Karpas-422 (cell line): ENCODE measurements around the gene ACD. TPM values are rescaled to one million over a fixed set of nuclear protein-coding genes. Genes with fewer than 3 reads are reported as not detected.

Experiments
- DNase-seq: peaks from one replicate; pipeline ENCODE4 v3.0.0-alpha.2; 2015
- H2AFZ ChIP-seq: fragments of 200-600 bp; sonication (generic); 2 replicates; pipeline ENCODE4 v1.6.1; 2014; ENCODE audit warnings: antibody characterized with exemption, low read length, mixed read lengths
- H3K27ac ChIP-seq: fragments of 200-600 bp; sonication (generic); 2 replicates; pipeline ENCODE4 v1.5.1; 2014; ENCODE audit warnings: mild to moderate bottlenecking, low read length, moderate library complexity
- H3K27me3 ChIP-seq: fragments of 200-600 bp; sonication (generic); 2 replicates; pipeline ENCODE4 v1.6.1; 2014; ENCODE audit warnings: low read length, mixed read lengths
- H3K36me3 ChIP-seq: fragments of 200-600 bp; sonication (generic); 2 replicates; pipeline ENCODE4 v1.6.1; 2014; ENCODE audit warnings: low read length, mixed read lengths; ENCODE audit not compliant: insufficient read depth
- H3K4me1 ChIP-seq: fragments of 200-600 bp; sonication (generic); 2 replicates; pipeline ENCODE4 v1.6.1; 2014; ENCODE audit warnings: mild to moderate bottlenecking, low read length, mixed read lengths
- H3K4me2 ChIP-seq: fragments of 200-600 bp; sonication (generic); 2 replicates; pipeline ENCODE4 v1.6.1; 2014; ENCODE audit warnings: low read length, low read depth, mild to moderate bottlenecking; ENCODE audit not compliant: poor library complexity, severe bottlenecking
- H3K4me3 ChIP-seq: fragments of 200-600 bp; sonication (generic); 2 replicates; pipeline ENCODE4 v1.5.1; 2014; ENCODE audit warnings: mild to moderate bottlenecking, antibody characterized with exemption, low read length, mixed read lengths
- H3K79me2 ChIP-seq: fragments of 200-600 bp; sonication (generic); 2 replicates; pipeline ENCODE4 v1.6.1; 2014; ENCODE audit warnings: mild to moderate bottlenecking, low read length, mixed read lengths
- H3K9ac ChIP-seq: fragments of 200-600 bp; sonication (generic); 2 replicates; pipeline ENCODE4 v1.6.0; 2014; ENCODE audit warnings: low read length
- H3K9me2 ChIP-seq: fragments of 200-600 bp; sonication (generic), shearing (Covaris generic); replicated peaks from 2 replicates; pipeline ENCODE4 v1.6.0; 2014; ENCODE audit warnings: mild to moderate bottlenecking, low read length, moderate library complexity; ENCODE audit not compliant: insufficient read depth
- H3K9me3 ChIP-seq: fragments of 300-700, 200-600 bp; sonication (generic); 2 replicates; pipeline ENCODE4 v1.6.1; 2014; ENCODE audit warnings: low read length, mixed read lengths
- H4K20me1 ChIP-seq: fragments of 200-600 bp; sonication (generic); 2 replicates; pipeline ENCODE4 v1.6.1; 2014; ENCODE audit warnings: mild to moderate bottlenecking, antibody characterized with exemption, low read length, low read depth; ENCODE audit not compliant: insufficient read depth
- total RNA-seq: library from RNA; depleted of rRNA; stranded (reverse); fragments of >200 nt; shearing (Covaris generic); gene quantifications from 2 replicates; pipeline ENCODE4 v1.2.3, GENCODE V29; 2014; ENCODE audit warnings: low replicate concordance; rRNA removed

The ACD gene
- 19.1 and 50.4 TPM in 2 replicates for total RNA-seq

DNA sequence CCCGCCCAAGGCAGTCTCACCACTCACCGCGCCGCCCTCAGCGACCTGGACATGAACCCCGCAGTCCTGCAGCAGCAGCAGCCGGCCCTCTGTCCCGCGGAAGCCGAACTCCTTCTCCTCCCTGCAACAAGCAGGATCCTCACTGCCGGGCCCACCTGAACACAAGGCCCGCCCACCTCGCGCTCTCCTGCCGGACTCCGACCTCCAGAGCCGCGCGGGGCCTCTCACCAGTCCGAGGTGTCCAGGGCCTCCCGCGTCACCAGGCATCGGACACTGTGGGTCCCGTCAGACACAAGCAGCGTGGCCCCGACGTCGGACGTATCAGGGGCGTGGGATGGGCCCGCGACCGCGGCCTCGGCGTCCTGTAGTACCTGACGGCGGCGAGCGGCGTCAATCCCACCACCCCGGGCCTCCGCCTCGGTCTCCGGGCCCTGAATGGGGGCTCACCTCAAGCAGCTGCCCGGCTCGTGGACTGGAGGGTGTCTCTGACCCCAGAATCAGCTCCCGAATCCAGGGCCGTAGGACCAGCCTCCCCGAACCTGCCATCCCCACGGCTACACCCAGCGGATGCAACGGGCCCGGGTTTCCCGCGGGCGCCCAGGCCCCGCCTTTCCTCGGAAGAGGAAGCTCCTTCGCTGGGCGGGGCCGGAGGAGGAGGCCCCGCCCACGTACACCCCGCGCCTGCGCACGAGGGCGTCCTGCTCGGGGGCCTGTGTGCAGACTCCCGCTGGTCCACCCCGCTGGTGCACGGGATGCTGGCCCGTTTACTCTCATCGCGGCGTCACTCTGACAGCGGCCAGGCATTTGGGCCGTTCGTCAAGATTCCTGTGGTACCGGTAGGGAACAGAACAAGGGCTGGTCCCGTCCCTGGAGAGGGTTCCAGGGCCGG lies at the start of gene ACD:
Gene ACD (minus strand): TSS at position 586 of the 889 bp plus-strand sequence. CDS start 40 bp downstream, at position 546.
- Histone ChIP-seq H3K4me1 (peaks cover 19% of the 10 kb centered on the region), H2AFZ (peak within 1 kb of the TSS; percentile 70; the same call in 1 of the 2 replicates), H3K79me2 (peaks cover 18% of the 10 kb centered on the region), H4K20me1 (peaks cover 5% of the 10 kb centered on the region; the same call in 1 of the 2 replicates), H3K36me3 (no peaks in the 10 kb centered on the region), H3K4me2 (peak within 1 kb of the TSS; percentile 99), H3K27me3 (no peaks in the 10 kb centered on the region), H3K27ac (peak within 1 kb of the TSS; percentile 76), H3K9me2 (no peaks in the 10 kb centered on the region), H3K9me3 (no peaks in the 10 kb centered on the region), H3K9ac (peak within 1 kb of the TSS; percentile 96), H3K4me3 (peak within 1 kb of the TSS; percentile 88)
- peak; percentile 98 for DNase-seq

DNA sequence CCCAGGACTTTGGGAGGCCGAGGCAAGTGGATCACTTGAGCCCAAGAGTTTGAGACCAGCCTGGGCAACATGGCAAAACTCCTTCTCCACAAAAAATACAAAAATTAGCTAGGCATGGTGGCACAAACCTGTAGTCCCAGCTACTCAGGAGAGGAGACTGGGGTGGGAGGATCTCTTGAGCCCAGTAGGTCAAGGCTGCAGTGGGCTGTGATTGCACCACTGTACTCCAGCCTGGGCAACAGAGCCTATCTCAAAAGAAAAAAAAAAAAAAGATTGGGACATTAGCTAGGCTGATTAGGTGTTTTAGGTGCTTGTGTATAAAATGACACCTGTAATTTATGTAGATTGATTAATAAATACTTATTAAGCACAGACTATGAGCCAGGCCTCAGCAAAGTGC lies 49.0 kb upstream of the ACD start:
- H3K79me2 ChIP-seq, result peaks cover 91% of the 10 kb centered on the region
- H3K4me3 ChIP-seq, result no peak overlapping the region
- H3K27ac ChIP-seq, result peak overlapping the region; percentile 55; the same call in 1 of the 2 replicates

DNA sequence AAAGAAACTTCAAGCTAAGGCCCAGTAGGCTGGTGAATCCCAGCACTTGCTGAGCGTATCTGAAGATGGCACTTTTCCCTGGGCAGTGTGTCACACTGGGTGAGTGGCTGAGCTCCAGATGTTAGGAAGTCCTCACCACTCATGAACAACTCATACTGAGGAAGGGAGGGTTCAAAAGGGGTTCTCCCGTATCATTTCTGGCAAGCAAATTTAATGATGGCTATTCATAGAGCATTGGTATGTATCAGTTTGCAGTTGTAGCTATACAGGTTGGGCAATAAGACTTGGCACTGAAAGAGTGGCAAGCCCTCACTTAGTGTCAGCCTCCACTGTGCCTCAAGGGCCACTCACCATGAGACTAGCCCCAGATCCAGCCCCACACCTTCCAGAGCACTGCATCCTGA lies 48.3 kb upstream of the ACD start:
- Histone ChIP-seq H3K9ac (no peak overlapping the region), H3K27me3 (no peaks in the 10 kb centered on the region), H3K79me2 (peaks cover 91% of the 10 kb centered on the region), H3K9me2 (no peaks in the 10 kb centered on the region), H3K4me2 (no peak overlapping the region), H3K27ac (peak overlapping the region; percentile 55; the same call in 1 of the 2 replicates), H3K4me3 (no peak overlapping the region), H2AFZ (no peak overlapping the region), H4K20me1 (peaks cover 14% of the 10 kb centered on the region), H3K4me1 (peaks cover 37% of the 10 kb centered on the region), H3K36me3 (peaks cover 13% of the 10 kb centered on the region; the same call in 1 of the 2 replicates), H3K9me3 (no peaks in the 10 kb centered on the region)
- no peak for DNase-seq

More for the DNA sequence above, 49.0 kb upstream of the ACD start:
- Histone ChIP-seq H3K36me3 (peaks cover 19% of the 10 kb centered on the region; the same call in 1 of the 2 replicates), H3K4me2 (no peak overlapping the region), H3K9me2 (no peaks in the 10 kb centered on the region), H3K9ac (no peak overlapping the region), H4K20me1 (peaks cover 19% of the 10 kb centered on the region), H3K4me1 (peaks cover 42% of the 10 kb centered on the region), H3K27me3 (no peaks in the 10 kb centered on the region), H3K9me3 (no peaks in the 10 kb centered on the region), H2AFZ (no peak overlapping the region)
- no peak for DNase-seq

DNA sequence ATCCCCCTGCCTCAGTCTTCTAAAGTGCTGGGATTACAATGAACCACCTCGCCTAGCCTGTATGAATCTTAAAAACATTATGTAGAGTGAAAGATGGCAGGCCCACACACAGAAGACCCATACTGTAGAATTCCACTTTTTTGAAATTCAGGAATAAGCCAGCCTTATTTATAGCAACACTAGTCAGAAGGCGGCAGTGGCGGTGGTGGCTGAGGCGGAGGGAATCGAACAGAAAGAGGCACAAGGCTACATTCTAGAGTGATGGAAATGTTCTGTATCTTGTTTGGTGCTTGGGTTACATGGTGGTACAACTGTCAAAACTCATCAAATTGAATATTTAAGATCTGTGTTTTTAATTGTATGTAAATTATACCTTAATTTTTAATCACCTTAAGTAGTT lies 47.7 kb upstream of the ACD start:
- Histone ChIP-seq H2AFZ (no peak overlapping the region), H3K9me3 (no peaks in the 10 kb centered on the region), H3K27me3 (no peaks in the 10 kb centered on the region), H3K36me3 (peaks cover 9% of the 10 kb centered on the region; the same call in 1 of the 2 replicates), H3K4me1 (peaks cover 37% of the 10 kb centered on the region), H3K4me3 (no peak overlapping the region), H4K20me1 (peaks cover 10% of the 10 kb centered on the region; the same call in 1 of the 2 replicates), H3K9me2 (no peaks in the 10 kb centered on the region), H3K79me2 (peaks cover 91% of the 10 kb centered on the region), H3K27ac (peak overlapping the region; percentile 55; the same call in 1 of the 2 replicates), H3K4me2 (no peak overlapping the region), H3K9ac (no peak overlapping the region)
- no peak for DNase-seq

DNA sequence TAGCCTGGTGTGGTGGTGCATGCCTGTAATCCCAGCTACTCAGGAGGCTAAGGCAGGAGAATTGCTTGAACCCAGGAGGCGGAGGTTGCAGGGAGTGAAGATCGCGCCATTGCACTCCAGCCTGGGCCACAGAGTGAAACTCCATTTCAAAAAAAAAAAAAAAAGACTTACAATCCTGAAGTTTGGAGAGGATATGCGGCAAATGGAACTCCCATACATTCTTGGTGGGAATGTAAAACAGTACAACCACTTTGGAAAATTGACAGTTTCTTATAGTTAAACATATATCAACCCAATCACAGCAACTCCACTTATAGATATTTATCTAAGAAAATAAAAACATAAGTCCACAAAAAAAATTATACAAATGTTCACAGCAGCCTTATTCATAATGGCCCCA lies 47.1 kb upstream of the ACD start:
- H3K9me2 ChIP-seq, result no peaks in the 10 kb centered on the region
- DNase-seq, result no peak
- H4K20me1 ChIP-seq, result peaks cover 10% of the 10 kb centered on the region; the same call in 1 of the 2 replicates
- no peak overlapping the region for H3K4me3 ChIP-seq
- no peaks in the 10 kb centered on the region for H3K27me3 ChIP-seq
- H3K27ac ChIP-seq, result no peak overlapping the region
- H2AFZ ChIP-seq, result no peak overlapping the region
- no peak overlapping the region for H3K9ac ChIP-seq
- peaks cover 97% of the 10 kb centered on the region for H3K79me2 ChIP-seq
- H3K4me2 ChIP-seq, result no peak overlapping the region
- no peaks in the 10 kb centered on the region for H3K9me3 ChIP-seq
- peaks cover 37% of the 10 kb centered on the region for H3K4me1 ChIP-seq
- peaks cover 9% of the 10 kb centered on the region; the same call in 1 of the 2 replicates for H3K36me3 ChIP-seq

DNA sequence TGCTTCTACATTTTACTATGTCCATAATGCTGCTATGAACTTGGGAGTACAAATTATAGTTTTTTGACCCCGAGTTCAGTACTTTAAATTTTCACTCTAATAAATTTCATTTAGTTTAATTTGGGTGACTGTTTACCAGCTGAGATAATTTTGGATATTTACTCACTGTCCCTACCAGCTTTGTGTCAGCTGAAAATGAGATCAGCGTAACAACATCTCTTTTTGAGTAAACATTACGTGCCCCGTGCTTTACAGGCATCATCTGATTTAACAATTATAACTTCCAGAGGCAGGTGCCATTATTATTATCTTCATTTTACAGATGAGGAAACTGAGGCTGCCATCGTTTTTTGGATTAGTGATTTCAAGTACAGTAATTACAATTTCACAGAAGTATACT lies 44.0 kb upstream of the ACD start:
- no peaks in the 10 kb centered on the region for H3K27me3 ChIP-seq
- H3K27ac ChIP-seq, result no peak overlapping the region
- H3K79me2 ChIP-seq, result peaks cover 96% of the 10 kb centered on the region
- peaks cover 9% of the 10 kb centered on the region for H3K36me3 ChIP-seq
- H3K9me2 ChIP-seq, result no peaks in the 10 kb centered on the region
- H3K4me1 ChIP-seq, result peaks cover 18% of the 10 kb centered on the region
- H2AFZ ChIP-seq, result no peak overlapping the region
- H3K9ac ChIP-seq, result no peak overlapping the region
- no peaks in the 10 kb centered on the region; the same call in 1 of the 2 replicates for H3K9me3 ChIP-seq
- no peak overlapping the region for H3K4me2 ChIP-seq
- no peak for DNase-seq
- no peak overlapping the region for H3K4me3 ChIP-seq
- peaks cover 6% of the 10 kb centered on the region; the same call in 1 of the 2 replicates for H4K20me1 ChIP-seq

DNA sequence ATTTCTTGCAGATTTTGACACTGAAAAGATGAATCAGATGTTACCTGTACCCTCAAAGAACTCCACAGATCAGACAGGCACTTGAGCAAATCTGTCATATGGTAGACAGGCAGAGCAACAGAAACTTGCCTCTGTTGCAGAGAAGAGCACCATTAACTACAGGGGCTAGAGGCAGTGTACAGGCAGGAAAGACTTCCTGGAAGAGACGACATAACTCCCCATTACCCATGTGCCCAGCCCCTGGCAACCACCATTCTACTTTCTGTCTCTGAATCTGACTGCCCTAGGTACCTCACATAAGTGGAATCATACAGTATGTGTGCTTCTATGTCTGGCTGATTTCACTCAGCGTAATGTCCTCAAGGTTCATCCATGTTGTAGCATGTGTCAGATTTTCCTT lies 43.6 kb upstream of the ACD start:
- H3K79me2 ChIP-seq, result peaks cover 96% of the 10 kb centered on the region
- H3K36me3 ChIP-seq, result peaks cover 10% of the 10 kb centered on the region
- no peaks in the 10 kb centered on the region for H3K9me2 ChIP-seq
- H3K4me2 ChIP-seq, result no peak overlapping the region
- no peak overlapping the region for H3K4me3 ChIP-seq
- no peak for DNase-seq
- no peak overlapping the region for H3K9ac ChIP-seq
- peaks cover 5% of the 10 kb centered on the region; the same call in 1 of the 2 replicates for H4K20me1 ChIP-seq
- H3K4me1 ChIP-seq, result peaks cover 13% of the 10 kb centered on the region
- H2AFZ ChIP-seq, result no peak overlapping the region
- no peaks in the 10 kb centered on the region; the same call in 1 of the 2 replicates for H3K9me3 ChIP-seq
- H3K27me3 ChIP-seq, result no peaks in the 10 kb centered on the region
- no peak overlapping the region for H3K27ac ChIP-seq

DNA sequence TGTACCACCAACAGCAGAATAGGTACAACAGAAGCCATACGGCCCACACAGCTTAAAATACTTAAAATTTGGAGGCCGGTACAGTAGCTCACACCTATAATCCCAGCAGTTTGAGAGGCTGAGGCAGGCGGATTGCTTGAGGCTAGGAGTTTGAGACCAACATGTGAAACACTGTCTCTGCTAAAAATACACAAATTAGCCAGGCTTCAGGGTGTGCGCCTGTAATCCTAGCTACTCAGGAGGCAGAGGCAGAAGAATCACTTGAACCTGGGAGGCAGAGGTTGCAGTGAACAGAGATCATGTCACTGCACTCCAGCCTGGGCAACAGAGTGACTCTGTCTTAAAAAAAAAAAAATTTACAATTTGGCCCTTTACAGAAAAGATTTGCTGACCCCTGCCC lies 42.1 kb upstream of the ACD start:
- H3K36me3 ChIP-seq, result peaks cover 11% of the 10 kb centered on the region; the same call in 1 of the 2 replicates
- peaks cover 96% of the 10 kb centered on the region for H3K79me2 ChIP-seq
- no peaks in the 10 kb centered on the region; the same call in 1 of the 2 replicates for H3K9me3 ChIP-seq
- H3K27me3 ChIP-seq, result no peaks in the 10 kb centered on the region
- peaks cover 8% of the 10 kb centered on the region; the same call in 1 of the 2 replicates for H3K4me1 ChIP-seq
- H2AFZ ChIP-seq, result no peak overlapping the region
- DNase-seq, result no peak
- H3K4me2 ChIP-seq, result no peak overlapping the region
- no peaks in the 10 kb centered on the region for H3K9me2 ChIP-seq
- no peak overlapping the region for H3K4me3 ChIP-seq
- no peak overlapping the region for H3K9ac ChIP-seq
- H4K20me1 ChIP-seq, result peaks cover 1% of the 10 kb centered on the region; the same call in 1 of the 2 replicates
- no peak overlapping the region for H3K27ac ChIP-seq
